BJ (cell line): ENCODE results near the gene LRPAP1. TPM values are rescaled to one million over a fixed set of nuclear protein-coding genes. Genes with fewer than 3 reads are reported as not detected.

Experiments
- CTCF ChIA-PET: fragments of 350-600 bp; formaldehyde crosslinking; extraction: SDS; loops from one replicate; lab custom pipeline; 2021; ENCODE audit warnings: antibody characterized with exemption, inconsistent platforms; lab: Yijun Ruan, JAX
- POLR2A ChIA-PET: fragments of 300-600 bp; sonication (Branson Sonifier 250); formaldehyde crosslinking; extraction: SDS; loops from one replicate; lab custom pipeline; 2021; ENCODE audit warnings: antibody characterized with exemption; lab: Charles Lee
- DNase-seq: peaks from one replicate; pipeline ENCODE4 v3.0.0-alpha.2; 2011; ENCODE audit warnings: low read depth
- H3K27me3 ChIP-seq: 2 replicates; pipeline ENCODE4 v1.6.0; 2011; ENCODE audit warnings: low read length; ENCODE audit not compliant: control insufficient read depth, insufficient read depth
- H3K36me3 ChIP-seq: 2 replicates; pipeline ENCODE4 v1.5.1; 2011; ENCODE audit warnings: low read length; ENCODE audit not compliant: control insufficient read depth, insufficient read depth
- H3K4me3 ChIP-seq: 2 replicates; pipeline ENCODE4 v1.5.1; 2011; ENCODE audit warnings: low read depth, mild to moderate bottlenecking, control low read depth, low read length
- CTCF ChIP-seq: IDR thresholded peaks from 2 replicates; pipeline ENCODE4 v1.5.1; 2011; ENCODE audit warnings: low read depth, mild to moderate bottlenecking, control low read depth, inconsistent platforms, low read length, moderate library complexity; ENCODE audit not compliant: insufficient read depth
- polyA plus RNA-seq: library from polyadenylated mRNA; depleted of rRNA; stranded (reverse); fragments of >200 nt; gene quantifications from 2 replicates; pipeline ENCODE4 v1.2.3, GENCODE V29; 2011

LRPAP1 gene
- polyA plus RNA-seq, 1 experiment, result 275 TPM

DNA sequence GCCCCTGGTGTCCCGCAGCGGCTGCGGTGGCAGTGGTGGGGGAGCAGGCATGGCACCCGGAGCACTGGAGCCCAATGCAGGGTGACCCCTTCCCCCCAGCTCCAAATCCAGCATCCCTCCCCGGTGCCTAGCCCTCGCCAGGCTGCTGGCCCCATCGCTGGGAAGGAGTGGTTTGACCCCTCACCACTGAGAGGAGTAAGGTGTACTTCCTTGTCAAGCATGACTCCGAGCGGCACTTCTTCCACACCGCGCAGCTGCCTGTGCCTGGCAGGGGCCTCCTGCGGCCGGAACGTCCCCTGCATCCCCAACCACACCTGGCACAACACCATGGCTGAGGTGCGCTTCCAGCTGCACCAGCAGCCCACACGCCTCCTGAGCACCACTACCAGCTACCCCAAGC, 27.0 kb downstream of the LRPAP1 start:
- no peak for TF ChIP-seq CTCF
- Histone ChIP-seq H3K27me3 (no peaks in the 10 kb centered on the region), H3K36me3 (peaks cover 8% of the 10 kb centered on the region), H3K4me3 (no peak overlapping the region)
- CTCF ChIA-PET, result interaction anchor here (0.9 to 2.3 kb wide), 4 partner anchors 8 to 26 kb away, joined by 3 to 12 read pairs (median 5); no protein-coding TSS in a partner anchor
- POLR2A ChIA-PET, result no interaction called here
- no peak for DNase-seq

GRCh38 chr4:3502941-3503936, 29.0 kb downstream of the LRPAP1 start:
- Histone ChIP-seq H3K27me3 (no peaks in the 10 kb centered on the region), H3K4me3 (no peak overlapping the region), H3K36me3 (peaks cover 3% of the 10 kb centered on the region)
- DNase-seq, result no peak
- CTCF ChIA-PET, result interaction anchor here (1.9 kb wide), 1 partner anchor 12 kb away, joined by 5 read pairs; no protein-coding TSS in a partner anchor
- POLR2A ChIA-PET, result no interaction called here
- no peak for TF ChIP-seq CTCF

DNA sequence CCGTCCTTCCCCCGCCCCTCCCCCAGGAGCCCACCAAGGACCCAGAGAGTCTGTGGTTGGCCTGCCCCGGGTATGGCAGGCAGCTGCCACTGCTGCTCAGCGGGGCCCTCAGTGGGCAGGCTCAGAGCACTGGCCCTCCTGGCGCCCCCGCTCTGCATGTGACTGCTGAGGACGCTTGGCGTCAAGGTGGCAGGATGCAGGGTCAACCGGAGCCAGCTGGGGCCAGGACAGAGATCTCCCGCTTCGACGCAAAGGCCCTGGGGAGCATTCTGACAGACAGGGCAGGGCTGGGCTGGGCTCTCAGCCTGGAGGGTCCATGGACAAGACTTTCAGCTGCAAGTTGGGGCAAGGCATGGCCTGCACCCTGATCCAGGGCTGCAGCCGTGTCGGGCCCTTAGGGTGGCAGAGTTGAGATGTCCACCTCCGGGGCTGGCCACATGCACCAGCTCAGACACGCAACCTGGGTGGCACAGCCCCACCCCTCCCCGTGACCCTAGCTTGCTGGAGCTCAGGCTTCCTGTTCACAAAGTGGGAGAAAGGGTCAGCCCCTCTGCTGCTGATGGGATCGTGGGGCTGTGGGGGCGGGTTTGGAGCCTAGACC, 30.3 kb downstream of the LRPAP1 start:
- peaks cover 2% of the 10 kb centered on the region for H3K36me3 ChIP-seq
- POLR2A ChIA-PET, result no interaction called here
- H3K4me3 ChIP-seq, result no peak overlapping the region
- no peaks in the 10 kb centered on the region for H3K27me3 ChIP-seq
- CTCF ChIA-PET, result interaction anchor here (1.1 to 1.9 kb wide), 2 partner anchors 11 to 13 kb away, joined by 3 to 5 read pairs; no protein-coding TSS in a partner anchor
- no peak for DNase-seq
- no peak for TF ChIP-seq CTCF

GRCh38 chr4:3501126-3501824, 30.9 kb downstream of the LRPAP1 start:
- Histone ChIP-seq H3K4me3 (no peak overlapping the region), H3K36me3 (peaks cover 2% of the 10 kb centered on the region), H3K27me3 (no peaks in the 10 kb centered on the region)
- no peak for DNase-seq
- no peak for TF ChIP-seq CTCF
- CTCF ChIA-PET, result interaction anchor here (1.1 to 1.9 kb wide), 2 partner anchors 12 to 14 kb away, joined by 3 to 5 read pairs; no protein-coding TSS in a partner anchor
- POLR2A ChIA-PET, result no interaction called here
